HG03159 (cell line): ENCODE data around the gene LGALS9.
"Not testable (repeated sequence)": the region's sequence is repeated elsewhere in the genome, so short reads cannot be mapped to it uniquely, and the experiment has no call there.

Source experiments
- ATAC-seq: cut with Tn5 transposase; IDR thresholded peaks from one replicate; pipeline ENCODE4 v1.9.1; 2021; ENCODE audit warnings: mild to moderate bottlenecking, moderate library complexity; ENCODE audit not compliant: unreplicated experiment

LGALS9 gene

DNA sequence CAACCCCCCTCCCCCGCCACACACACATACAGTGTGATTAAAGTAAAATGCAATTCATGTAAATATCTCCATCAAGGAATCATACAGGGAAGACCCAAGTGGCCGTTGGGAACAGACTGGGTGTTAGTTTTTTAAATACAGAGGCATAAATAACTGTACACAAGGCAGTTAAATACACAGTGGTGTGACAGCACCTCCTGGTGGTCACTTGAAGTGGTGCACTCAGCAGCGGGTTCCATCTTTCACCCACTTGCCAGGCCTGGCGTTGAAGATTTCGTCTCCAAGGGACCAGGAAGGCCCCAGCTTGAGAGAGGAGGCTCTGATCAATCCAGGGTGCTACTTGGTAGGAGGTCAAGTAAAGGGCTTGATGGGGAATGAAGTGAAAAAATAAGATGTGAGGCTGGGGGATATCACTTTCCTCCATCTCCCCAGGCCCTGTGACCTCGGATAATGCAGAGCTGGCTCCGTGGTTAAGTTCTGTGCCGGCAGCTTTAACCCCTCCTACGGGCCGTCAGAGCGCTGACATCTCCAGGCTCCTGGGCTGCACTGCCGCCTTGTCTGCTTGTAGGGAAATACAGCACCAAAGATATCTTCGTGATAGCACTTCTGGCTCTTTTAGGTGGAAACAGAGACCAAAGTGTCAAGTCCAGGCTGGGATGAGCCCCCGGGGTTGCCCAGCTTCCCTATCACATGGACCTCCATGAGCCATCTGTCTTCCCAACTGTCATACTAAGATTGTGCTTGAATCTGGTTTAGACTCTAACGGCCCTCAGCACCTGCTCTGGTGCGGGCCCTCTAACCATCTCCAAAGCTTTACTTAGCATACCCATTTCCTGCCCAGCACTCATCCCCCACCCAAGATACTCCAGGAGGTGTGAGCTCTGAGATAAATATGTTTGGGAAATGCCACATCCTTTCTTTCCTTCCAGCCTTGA, 20.7 kb downstream of the LGALS9 start:
- no peak for ATAC-seq

DNA sequence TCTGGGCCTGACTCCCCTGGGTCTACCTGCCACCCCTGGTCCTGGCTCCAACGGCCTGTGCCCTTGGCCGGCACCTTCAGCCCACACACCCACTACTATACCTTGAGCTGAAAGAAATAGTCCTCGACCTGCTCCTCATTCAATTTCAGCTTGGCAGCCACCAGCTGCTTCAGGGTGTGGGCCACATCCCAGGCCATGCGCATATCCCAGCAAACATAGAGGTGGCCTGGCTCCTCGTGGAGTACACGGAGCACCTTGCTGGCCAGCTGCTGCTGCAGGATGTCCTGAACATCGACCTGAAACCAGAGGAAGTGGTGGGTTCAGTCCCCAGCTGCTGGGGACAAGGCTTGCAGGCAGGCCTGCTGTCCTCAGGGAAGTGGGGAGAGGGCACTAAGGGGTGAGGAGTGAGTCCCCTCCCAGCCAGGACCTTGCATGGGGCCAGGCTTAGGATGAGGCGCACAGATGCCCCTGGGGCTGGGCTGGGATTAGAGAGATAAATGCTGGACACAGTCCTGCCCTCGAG, 22.5 kb downstream of the LGALS9 start:
- ATAC-seq = not testable (repeated sequence)

DNA sequence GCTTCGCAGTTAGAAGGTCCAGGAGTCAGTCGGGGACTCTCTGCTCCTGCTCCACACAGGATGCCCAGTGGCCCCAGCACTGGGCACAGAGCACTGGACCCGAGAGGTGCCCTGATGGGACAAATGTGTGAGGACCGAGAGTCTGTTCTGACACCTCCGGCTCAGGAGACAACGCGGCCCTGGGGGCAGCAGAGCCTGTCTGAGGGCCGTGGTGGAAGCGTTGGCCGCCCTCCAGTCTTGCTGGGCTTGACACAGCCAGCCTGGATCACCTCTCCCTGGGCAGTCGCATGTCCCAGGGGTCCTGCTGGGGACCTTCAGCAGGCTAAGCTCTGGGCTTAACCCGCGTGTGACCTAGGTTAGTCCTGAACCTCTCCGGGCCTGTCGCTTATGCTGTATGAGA, 23.1 kb downstream of the LGALS9 start:
- ATAC-seq = no peak

DNA sequence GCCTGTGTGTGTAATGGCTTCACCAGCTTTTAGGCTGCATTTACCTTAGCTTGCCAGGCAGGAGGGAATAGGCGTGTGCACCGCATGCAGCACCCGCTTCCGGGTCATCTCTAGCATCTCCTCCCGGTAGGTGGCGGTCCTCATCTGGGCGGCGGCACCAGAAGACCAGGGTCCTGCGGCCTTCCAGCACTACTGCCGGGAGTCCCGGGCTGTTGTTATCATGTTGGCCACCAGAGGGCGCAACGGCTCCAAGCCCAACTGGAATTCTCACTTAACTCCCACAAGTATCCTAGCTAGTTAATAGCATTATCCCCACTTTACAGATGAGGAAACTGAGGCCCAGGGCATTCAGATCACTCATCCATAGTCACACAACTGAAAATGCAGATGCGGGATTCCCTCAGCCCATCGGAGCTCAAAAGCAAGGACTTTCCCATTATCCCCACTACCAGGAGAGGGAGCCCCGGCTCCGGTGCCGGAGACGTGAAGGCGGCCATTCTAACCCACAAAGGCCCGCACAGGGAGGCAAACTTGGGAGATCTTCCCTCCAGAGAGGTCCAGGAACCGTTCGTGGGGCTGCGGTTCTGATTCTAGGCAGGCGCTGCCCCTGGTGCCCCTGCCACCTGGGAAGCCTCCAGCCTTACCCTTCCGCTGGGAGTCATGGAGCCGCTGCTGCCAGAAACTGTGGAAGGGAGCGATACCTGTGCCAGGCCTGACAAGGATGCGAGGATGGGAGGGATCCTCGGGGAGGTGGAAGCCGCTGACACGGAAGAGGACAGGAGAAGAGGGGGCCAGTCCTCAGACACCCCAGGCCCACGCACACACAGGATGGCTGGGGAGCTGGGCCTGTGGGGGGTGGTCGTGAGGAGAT, 23.9 kb downstream of the LGALS9 start:
- ATAC-seq = peak; percentile 67

DNA sequence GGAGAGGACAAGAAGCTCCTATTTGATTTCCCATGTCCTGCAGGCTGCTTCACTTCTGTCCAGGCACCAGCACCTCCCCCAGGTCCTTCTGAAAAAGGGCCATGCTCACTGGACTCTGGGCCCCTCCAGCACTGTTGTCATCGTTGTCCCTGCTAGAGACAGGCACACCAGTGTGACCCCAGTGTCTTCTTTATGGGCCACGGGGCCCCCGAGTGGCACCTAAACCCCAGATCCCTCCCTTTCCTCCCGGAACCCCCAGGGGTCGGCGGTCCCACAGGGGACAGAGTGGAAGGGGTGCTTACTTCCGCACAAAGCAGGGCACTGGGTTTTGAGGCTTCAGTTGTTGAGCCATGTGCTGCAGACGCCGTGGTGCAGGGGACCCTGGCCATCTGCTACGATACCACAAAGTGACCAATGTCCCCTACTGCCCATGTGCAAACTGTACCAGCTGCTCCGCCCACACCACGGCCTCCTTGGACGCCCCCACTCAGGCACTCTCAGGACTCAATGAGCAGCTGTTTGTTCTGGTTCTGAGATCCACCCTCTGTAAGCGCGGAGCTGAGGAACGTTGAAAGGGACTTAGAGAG, 24.6 kb downstream of the LGALS9 start:
- ATAC-seq = not testable (repeated sequence)

DNA sequence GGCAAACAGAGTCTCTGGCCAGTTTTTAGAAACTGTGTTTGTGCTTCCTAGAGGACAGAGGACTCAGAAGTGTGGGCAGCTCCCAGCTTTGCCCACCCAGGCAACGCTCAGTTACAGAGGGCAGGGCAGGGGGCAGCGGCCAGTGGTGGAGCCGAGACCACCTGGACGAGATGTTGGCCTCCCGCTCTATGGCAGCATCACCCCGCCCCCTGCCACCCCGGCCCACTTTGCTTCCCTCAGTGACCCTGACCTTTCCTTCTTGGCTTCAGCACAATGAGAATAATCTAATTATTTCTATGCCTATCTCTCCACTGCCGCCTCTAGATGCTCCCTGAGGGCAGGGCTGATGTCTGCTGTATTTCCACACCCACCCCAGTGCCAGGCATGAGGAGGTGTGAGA, 25.6 kb downstream of the LGALS9 start:
- ATAC-seq = not testable (repeated sequence)

DNA sequence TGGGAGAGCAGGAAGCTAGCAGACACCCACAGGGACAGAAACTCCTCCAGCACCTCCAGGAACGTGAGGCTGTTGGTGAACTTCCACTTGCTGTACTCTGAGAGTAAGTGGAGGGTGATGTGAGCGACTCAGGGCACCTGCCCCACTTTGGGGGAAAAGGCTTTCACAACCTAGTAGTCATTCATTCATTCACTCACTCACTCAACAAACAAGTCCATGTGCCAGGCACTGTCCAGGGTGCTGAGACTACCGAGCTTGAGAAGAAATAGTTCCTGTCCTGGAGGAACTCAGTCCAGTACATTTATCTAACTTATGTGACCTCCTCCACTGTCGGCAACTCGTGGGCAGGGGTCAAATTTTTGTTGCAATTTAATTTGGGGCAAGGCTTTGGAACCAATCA, 26.6 kb downstream of the LGALS9 start:
- no peak for ATAC-seq

DNA sequence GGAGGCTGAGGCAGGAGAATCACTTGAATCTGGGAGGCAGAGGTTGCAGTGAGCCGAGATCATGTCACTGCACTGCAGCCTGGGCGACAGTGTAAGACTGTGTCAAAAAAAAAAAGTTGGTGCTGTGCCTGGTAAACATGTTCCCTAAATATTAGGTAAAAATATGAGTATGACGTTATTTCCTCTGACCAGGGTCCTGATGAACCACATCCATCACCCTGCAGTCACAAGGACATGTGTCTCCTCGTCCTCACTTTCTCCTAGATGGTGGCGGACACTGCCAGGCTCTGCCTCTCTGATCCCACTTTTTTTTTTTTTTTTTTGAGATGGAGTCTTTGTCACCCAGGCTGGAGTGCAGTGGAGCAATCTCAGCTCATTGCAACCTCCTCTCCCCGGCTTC, 28.7 kb downstream of the LGALS9 start:
- no peak for ATAC-seq

DNA sequence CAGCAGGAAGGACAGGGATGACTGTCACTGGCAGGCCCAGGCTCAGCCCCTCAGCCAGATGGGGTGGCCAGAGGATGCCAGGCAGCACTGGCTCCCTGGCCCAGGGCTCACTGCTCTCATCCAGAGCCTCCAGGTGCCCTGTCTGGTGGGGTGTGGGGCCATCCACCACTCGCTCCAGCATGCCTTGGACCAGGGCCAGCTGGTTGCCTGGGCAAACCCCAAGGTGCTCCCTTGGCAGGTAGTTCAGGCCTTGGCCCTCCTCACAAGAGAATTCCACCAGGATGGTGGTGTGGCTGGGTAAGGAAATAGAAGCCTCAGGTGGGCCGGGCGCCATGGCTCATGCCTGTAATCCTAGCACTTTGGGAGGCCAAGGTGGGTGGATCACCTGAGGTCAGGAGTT, 29.4 kb downstream of the LGALS9 start:
- no peak for ATAC-seq

DNA sequence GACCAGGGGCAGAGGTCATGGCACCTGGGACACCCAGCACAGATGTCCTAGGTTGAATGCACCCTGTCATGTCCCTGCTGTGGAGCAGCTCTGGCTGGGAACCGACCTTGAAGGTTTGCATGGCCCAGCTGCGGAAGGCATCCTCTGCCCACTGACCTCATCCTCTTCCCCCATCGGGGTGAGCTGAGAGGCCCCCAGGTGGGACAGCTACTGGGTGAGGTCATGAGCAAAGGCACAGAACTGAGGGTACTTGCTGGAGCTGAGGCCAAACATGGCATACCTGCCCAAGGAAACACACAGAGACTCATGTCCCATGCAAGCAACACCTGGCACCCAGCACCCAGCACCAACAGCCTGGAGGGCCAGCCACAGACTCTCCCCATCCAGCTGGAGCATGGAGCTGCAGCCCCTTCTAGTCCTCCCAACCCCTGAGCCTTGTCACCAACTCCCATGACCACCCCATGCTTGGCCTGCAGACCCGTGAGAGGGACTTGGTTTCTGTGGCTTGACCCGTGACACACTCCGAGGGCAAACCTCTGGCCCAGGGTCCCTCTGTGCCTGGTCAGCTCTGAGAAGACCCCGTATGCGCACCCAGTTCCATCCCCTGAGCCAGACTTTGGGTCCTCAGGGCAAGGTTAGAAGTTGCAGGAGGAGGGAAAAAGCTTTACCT, 33.1 kb downstream of the LGALS9 start:
- no peak for ATAC-seq

DNA sequence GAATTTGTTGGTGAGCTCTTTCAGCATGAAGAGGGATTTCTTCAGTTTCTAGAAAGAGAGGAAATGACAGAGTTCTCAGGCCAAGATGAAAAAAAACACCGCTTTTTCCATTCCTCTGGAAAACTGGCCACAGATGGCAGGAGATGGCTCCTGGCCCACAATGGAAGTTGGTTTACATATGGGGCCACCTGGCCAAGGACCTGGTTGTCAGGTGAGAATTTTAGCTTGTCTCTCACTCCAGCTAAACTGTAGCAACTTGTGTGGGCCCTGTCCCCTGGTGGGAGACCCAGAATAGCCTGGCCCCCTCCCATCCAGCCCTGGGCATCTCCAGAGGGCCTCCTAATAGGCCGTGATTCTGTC, 33.6 kb downstream of the LGALS9 start:
- no peak for ATAC-seq

DNA sequence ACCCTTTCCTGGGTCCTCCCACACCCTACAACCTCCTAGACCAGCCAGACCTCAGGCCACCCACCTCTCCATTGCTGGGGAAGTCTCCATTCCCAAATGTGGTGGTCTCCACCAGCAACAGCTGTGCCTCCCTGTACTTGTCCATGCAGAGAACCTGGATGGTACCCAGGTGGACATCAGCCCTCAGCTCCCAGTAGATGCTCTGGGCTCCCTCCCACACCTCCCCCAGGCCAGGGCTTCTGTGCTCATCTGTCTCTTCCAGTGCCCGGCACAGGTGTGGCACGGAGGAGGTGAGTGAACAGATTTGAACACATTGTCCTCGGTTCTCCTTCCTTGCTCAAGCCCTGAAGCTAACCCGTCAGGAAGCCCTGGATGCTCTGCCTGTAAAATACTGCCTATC, 34.6 kb downstream of the LGALS9 start:
- no peak for ATAC-seq

DNA sequence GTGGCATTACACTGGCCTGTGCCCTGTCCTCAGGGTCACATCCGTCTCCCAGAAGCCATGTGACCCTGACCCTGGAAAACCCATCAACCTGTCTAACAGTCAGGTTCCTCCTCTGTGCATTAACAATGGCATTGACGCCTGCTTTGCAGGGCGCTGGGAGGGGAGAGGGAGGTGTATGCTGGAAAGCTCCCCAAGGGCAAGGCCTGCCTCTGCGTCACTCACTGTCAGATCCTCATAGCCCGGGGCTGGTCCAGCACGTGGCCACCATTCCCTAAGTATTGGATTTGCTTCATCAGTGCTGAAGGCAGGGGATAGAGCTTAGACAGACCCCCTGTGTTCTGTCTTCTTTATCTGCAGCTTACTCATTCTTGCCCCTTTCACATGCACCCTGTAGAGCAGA, 35.3 kb downstream of the LGALS9 start:
- not testable (repeated sequence) for ATAC-seq

DNA sequence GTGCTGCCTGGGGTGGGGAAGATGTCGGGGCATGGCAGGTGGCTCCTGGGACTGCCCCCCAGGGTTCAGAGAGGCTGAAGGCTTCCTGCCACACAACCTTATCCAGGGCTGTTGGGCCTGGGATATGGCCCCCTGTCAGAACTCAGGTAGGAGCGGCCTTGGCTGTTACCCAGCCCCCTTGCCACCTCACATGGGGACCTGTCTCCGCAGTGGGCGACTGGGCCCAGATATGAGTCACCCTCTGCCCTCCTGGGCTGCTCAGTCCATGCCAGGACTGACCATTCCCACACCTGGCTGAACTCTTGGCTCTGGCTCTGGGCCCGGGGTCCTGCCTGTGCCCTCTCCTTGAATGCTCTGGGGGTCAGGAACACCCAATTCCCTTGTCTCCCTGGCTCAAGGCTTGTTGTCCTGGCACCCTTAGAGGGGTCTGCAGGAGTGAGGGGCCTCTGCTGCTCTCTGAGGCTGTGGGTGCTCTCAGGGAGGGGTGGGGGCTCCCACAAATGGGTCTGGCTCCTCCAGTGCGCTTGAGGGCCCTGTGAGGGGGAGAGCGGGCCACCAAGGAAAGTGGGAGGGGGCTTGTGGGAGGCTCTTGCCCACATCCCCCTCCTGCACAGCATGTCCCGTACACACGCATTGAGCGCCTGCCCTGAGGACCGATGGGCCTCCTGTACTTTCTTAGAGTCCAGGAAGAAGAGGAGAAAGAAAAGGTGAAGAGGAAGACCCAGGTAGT, 36.0 kb downstream of the LGALS9 start:
- ATAC-seq = no peak

DNA sequence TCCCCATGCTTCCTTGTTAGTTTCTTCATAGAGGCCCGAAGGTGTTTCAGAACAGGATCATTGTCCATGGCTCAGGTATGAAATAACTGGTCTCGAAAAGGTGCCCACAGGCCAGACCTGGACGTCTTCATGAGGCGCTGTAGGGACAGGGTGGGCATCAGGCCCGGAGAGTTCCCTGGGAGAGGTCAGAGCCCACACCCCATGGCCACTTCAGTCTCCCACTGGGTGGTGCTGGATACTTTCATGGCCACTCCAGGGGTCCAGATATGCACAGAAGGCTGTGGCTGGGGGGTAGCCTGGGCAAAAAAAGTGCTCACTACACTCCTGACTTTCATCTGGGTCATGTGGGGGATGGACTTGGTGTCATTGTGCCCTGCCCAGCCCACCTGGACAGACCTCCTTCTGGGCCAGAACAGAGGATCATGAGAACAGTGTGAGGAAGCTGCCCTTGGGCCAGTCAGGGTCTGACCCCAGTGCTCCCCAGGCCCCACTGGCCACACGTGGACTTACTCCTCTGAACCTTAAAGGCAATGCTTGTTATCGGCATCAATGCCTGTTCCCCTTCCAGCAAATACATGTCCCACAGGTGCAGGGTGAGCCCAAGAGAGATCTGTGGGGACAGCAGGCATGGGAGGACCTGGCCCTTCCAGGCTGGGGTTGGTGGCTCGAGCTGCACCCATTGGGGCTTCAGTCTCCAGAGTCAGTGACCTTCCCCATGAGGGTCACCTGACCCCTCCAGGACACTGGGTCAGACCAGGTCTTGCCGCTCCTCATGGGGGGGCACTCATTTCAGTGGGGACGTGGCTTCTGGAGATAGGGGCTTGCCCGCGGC, 36.9 kb downstream of the LGALS9 start:
- no peak for ATAC-seq

DNA sequence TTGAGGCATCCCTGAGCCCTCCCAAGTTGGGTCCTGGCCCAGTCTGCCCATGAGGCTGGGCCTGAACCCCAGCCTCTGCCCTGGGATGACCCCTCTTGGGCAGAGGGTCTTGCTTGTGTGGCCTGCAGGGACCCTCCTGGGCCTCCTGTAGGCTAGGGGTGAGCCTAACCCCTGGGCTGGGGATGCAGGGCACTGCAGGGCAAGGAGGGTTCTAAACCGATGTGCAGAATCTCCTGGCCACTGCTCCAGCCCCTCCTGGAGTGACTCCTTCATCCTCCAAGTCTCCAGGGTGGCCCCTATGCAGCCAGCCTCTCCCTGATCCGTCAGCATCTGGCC, 37.5 kb downstream of the LGALS9 start:
- ATAC-seq = no peak

DNA sequence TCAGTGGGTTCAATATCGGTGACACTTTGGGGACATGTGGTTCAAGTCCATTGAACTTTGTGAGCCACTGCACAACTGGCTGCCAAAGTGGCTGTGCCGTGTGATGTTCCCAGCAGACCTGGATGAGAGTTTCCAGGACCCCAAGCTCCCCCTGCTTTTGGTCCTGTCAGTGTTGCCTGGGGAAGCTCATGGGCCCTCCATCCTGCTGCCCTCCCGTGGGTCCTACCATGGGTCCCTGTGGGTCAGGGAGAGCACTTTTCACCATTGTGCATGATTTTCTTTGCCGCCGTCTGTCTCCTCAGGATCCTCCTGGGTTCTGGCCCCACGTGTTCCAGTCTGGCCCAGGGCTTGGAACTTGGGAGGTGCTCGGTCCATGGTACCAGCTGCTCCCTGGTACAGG, 38.1 kb downstream of the LGALS9 start:
- ATAC-seq = no peak

DNA sequence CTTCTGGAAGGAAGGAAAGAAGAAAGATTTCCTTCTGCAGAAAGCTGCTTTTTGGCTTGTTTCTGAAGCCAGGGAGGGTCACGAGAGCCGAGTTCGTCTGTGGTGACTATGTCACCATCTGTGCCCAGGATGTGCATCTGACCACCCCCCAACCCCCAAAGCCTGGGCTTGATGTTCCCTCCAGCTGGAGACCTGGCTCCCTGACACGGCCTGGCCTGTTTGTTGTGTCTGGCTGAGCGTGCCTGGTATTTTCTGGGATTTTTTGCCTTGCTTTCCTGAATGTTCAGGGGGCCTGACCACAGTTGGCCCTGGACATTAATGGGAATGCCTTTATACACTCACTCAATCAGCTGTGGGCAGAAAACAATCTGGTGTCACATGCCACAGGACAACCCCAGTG, 38.9 kb downstream of the LGALS9 start:
- no peak for ATAC-seq

DNA sequence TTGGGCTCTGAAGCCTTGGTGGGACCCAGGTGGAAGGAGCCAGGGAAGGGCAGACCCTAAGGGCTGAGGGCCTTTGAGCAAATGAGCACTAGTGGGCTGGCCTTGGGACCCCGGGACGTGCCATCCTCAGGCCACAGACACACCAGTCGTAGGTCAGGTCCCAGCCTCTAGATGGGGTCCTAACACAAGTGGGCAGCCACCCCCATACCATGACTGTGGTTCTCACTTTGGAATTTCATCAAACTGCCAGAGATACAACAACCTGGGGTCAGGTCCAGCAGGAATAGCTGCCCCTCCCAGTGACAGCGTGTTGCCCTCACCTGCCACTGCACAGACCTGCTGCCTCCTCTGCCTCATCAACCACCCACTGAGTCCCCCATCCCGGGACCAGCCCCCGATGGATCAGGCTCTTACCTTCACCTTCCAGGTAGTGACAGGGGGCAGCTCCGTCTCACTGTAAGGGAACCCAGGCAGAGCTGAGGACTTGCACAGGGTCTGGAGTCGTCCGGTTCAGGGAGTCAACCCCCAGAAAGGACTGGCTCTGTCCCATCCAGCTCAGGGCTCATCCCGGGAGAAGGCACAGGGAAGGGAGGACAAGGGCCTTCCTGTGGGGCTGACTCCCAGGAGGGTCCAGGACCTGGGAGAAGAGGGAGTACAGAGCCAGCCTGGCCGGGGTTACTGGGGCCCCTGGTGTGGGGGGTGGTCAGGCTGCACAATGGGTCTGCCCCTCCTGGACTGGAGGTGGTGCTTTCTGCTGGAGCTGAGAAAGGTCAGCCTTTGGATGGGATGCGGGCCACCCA, 40.0 kb downstream of the LGALS9 start:
- no peak for ATAC-seq
